Panc1 (cell line): Measurements from ENCODE around the gene MAP4. TPM values are rescaled to one million over a fixed set of nuclear protein-coding genes. Genes with fewer than 3 reads are reported as not detected.

Source experiments
- ATAC-seq: fragments of 200-7000 bp; cut with Tn5 transposase; 2 replicates; pipeline ENCODE4 v1.9.1; 2020; ENCODE audit warnings: mild to moderate bottlenecking, moderate library complexity
- BruUV-seq: library from RNA; stranded (reverse); fragments of 400-500 nt; replicated peaks from 2 replicates; lab custom pipeline; 2021; lab: Mats Ljungman, UMichigan
- CTCF ChIA-PET: fragments of 300-600 bp; sonication (Branson Sonifier 250); formaldehyde crosslinking; loops from one replicate; lab custom pipeline; 2022; ENCODE audit warnings: antibody characterized with exemption; lab: Charles Lee
- POLR2A ChIA-PET: fragments of 300-600 bp; sonication (Branson Sonifier 250); formaldehyde crosslinking; loops from one replicate; lab custom pipeline; 2022; ENCODE audit warnings: antibody characterized with exemption; lab: Charles Lee
- DNase-seq: peaks from one replicate; pipeline ENCODE4 v3.0.0-alpha.2; 2010; ENCODE audit warnings: low read depth, low spot score
- H3K27ac ChIP-seq: 2 replicates; pipeline ENCODE4 v1.5.1; 2011; ENCODE audit warnings: mild to moderate bottlenecking, low read length, inconsistent platforms
- H3K27me3 ChIP-seq: fragments of 200-500 bp; sonication (Bioruptor generic); 2 replicates; pipeline ENCODE4 v1.6.0; 2014; ENCODE audit warnings: low read length, inconsistent platforms; ENCODE audit not compliant: control insufficient read depth, insufficient read depth
- H3K36me3 ChIP-seq: fragments of 200-500 bp; sonication (Bioruptor generic); 2 replicates; pipeline ENCODE4 v1.5.1; 2014; ENCODE audit warnings: inconsistent platforms, mild to moderate bottlenecking, low read length, moderate library complexity; ENCODE audit not compliant: control insufficient read depth, insufficient read depth
- H3K4me1 ChIP-seq: 2 replicates; pipeline ENCODE4 v1.5.1; 2011; ENCODE audit warnings: inconsistent platforms, mild to moderate bottlenecking, low read length, moderate library complexity; ENCODE audit not compliant: control insufficient read depth, insufficient read depth
- H3K4me3 ChIP-seq, 2 experiments: 2 replicates each; pipeline ENCODE4 v1.5.1; 2011 to 2012; ENCODE audit warnings: low read depth in 2 of 2, low read length in 2 of 2, mild to moderate bottlenecking in 2 of 2, inconsistent platforms in 1 of 2, moderate library complexity in 1 of 2
- H3K9me3 ChIP-seq: fragments of 200-500 bp; sonication (Bioruptor generic); 2 replicates; pipeline ENCODE4 v1.5.1; 2014; ENCODE audit warnings: low read depth, mild to moderate bottlenecking, inconsistent platforms, low read length, moderate library complexity; ENCODE audit not compliant: control insufficient read depth, insufficient read depth
- CTCF ChIP-seq: fragments of 450-650 bp; IDR thresholded peaks from 2 replicates; pipeline ENCODE4 v1.5.1; 2017; ENCODE audit warnings: mild to moderate bottlenecking
- POLR2AphosphoS5 ChIP-seq: IDR thresholded peaks from 2 replicates; pipeline ENCODE4 v1.6.1; 2012; ENCODE audit warnings: mild to moderate bottlenecking, low read depth, low read length, moderate library complexity
- SIN3A ChIP-seq: IDR thresholded peaks from 2 replicates; pipeline ENCODE4 v1.6.1; 2012; ENCODE audit warnings: low read depth, mild to moderate bottlenecking, low read length, moderate library complexity, borderline replicate concordance; ENCODE audit not compliant: insufficient read depth
- TCF7L2 ChIP-seq: IDR thresholded peaks from 2 replicates; pipeline ENCODE4 v1.6.1; 2011; ENCODE audit warnings: mild to moderate bottlenecking, low read depth, low read length, inconsistent platforms
- in situ Hi-C: cut with HindIII; loops from 2 replicates; pipeline ENCODE4 v1.10.0; 2016; ENCODE audit warnings: low sequenced_read_pairs, low pct_unique_long_range_greater_than_20kb
- intact Hi-C: fragments of 100-400 bp; cut with micrococcal nuclease; formaldehyde crosslinking; loops from one replicate; pipeline ENCODE4 v1.10.0; 2022; ENCODE audit not compliant: unreplicated experiment
- total RNA-seq: library from RNA; stranded (reverse); gene quantifications from one replicate; pipeline ENCODE4 v1.2.1, GENCODE V29; 2021; ENCODE audit not compliant: unreplicated experiment
- TF ChIP-seq, protein P1 (sequence below), 2 experiments: IDR thresholded peaks; 2 replicates each; pipeline ENCODE4 v1.6.1; 2011 to 2012; ENCODE audit warnings: low read depth in 2 of 2, control low read depth in 1 of 2, low read length in 1 of 2, mild to moderate bottlenecking in 1 of 2, moderate library complexity in 1 of 2; ENCODE audit not compliant: insufficient read depth in 1 of 2

MAP4 gene
- total RNA-seq, 1 experiment from 2014 or later: 150 TPM

DNA sequence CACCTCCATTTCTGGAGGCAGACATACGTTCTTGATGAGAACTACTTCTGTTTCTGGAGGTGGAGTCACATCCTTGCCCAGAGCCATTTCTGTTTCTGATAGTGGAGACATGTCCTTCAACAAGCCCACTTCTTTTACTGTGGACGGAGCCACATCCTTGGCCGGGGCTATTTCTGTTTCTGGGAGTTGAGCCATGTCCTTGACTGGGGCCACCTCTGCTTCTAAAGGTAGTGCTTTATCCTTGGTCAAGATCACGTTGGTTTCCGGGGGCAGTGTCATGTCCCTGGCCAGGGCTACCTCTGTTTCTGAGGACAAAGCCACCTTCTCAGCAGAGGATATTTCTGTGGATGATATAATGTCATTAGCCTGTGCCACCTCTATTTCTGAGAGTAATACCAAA lies 100.0 kb downstream of the MAP4 start:
- TSS peak; percentile 76 for BruUV-seq
- TF ChIP-seq TCF7L2: no peak
- no peak for TF ChIP-seq POLR2AphosphoS5
- TF ChIP-seq, protein P1, sequence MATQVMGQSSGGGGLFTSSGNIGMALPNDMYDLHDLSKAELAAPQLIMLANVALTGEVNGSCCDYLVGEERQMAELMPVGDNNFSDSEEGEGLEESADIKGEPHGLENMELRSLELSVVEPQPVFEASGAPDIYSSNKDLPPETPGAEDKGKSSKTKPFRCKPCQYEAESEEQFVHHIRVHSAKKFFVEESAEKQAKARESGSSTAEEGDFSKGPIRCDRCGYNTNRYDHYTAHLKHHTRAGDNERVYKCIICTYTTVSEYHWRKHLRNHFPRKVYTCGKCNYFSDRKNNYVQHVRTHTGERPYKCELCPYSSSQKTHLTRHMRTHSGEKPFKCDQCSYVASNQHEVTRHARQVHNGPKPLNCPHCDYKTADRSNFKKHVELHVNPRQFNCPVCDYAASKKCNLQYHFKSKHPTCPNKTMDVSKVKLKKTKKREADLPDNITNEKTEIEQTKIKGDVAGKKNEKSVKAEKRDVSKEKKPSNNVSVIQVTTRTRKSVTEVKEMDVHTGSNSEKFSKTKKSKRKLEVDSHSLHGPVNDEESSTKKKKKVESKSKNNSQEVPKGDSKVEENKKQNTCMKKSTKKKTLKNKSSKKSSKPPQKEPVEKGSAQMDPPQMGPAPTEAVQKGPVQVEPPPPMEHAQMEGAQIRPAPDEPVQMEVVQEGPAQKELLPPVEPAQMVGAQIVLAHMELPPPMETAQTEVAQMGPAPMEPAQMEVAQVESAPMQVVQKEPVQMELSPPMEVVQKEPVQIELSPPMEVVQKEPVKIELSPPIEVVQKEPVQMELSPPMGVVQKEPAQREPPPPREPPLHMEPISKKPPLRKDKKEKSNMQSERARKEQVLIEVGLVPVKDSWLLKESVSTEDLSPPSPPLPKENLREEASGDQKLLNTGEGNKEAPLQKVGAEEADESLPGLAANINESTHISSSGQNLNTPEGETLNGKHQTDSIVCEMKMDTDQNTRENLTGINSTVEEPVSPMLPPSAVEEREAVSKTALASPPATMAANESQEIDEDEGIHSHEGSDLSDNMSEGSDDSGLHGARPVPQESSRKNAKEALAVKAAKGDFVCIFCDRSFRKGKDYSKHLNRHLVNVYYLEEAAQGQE (IDR thresholded peaks at IDR 0.05; ENCODE audit: insufficient read depth in 1 of 2, low read depth in 2 of 2, low read length in 1 of 2): no peak
- TF ChIP-seq SIN3A: no peak
- TF ChIP-seq CTCF: no peak
- no peaks in the 10 kb centered on the region for H3K9me3 ChIP-seq
- no peak overlapping the region for H3K4me3 ChIP-seq
- DNase-seq (no peak), ATAC-seq (no peak)
- no peak overlapping the region for H3K27ac ChIP-seq
- no peaks in the 10 kb centered on the region for H3K27me3 ChIP-seq
- H3K36me3 ChIP-seq: peaks cover 12% of the 10 kb centered on the region
- ChIA-PET CTCF (no interaction called here), POLR2A (no interaction called here)
- H3K4me1 ChIP-seq: no peaks in the 10 kb centered on the region
- in situ Hi-C loops (no loop called here), intact Hi-C loops (no loop called here)

- no peak overlapping the region for H3K4me3 ChIP-seq
- intact Hi-C loops: no loop called here
- no peaks in the 10 kb centered on the region for H3K9me3 ChIP-seq
- H3K36me3 ChIP-seq: peaks cover 12% of the 10 kb centered on the region
- H3K4me1 ChIP-seq: no peaks in the 10 kb centered on the region
- H3K27ac ChIP-seq: no peak overlapping the region
- H3K27me3 ChIP-seq: no peaks in the 10 kb centered on the region
- in situ Hi-C loops: no loop called here
- POLR2A ChIA-PET: no interaction called here
- CTCF ChIA-PET: no interaction called here
- no peak for ATAC-seq
- no peak for TF ChIP-seq TCF7L2
- TF ChIP-seq SIN3A: no peak
- TF ChIP-seq, protein P1 (IDR thresholded peaks at IDR 0.05; ENCODE audit: insufficient read depth in 1 of 2, low read depth in 2 of 2, low read length in 1 of 2): no peak
- TF ChIP-seq POLR2AphosphoS5: no peak
- no peak for TF ChIP-seq CTCF
- BruUV-seq: no TSS peak
- no peak for DNase-seq
Observed at GRCh38 chr3:47912006-47912504, 104.2 kb downstream of the MAP4 start.
